SK-N-SH (cell line): ENCODE measurements around the gene GCFC2. TPM values are rescaled to one million over a fixed set of nuclear protein-coding genes. Genes with fewer than 3 reads are reported as not detected.

ENCODE experiments used
- CTCF ChIA-PET: fragments of 300-600, 350-600 bp; formaldehyde crosslinking; extraction: SDS; loops from one replicate; lab custom pipeline; 2021; lab: Yijun Ruan, JAX
- POLR2A ChIA-PET: fragments of 350-600 bp; sonication (Branson Sonifier 250); formaldehyde crosslinking; extraction: SDS; loops from one replicate; lab custom pipeline; 2020; ENCODE audit warnings: antibody characterized with exemption, inconsistent platforms; lab: Yijun Ruan, JAX
- DNase-seq: peaks from one replicate; pipeline ENCODE4 v3.0.0; 2012
- H2AFZ ChIP-seq: fragments of 200-600 bp; sonication (generic); 2 replicates; pipeline ENCODE4 v1.8.1; 2016; ENCODE audit warnings: antibody characterized with exemption, mild to moderate bottlenecking, low read depth
- H3F3A ChIP-seq: fragments of 200-600 bp; sonication (generic); replicated peaks from 2 replicates; pipeline ENCODE3; 2016; ENCODE audit warnings: antibody characterized with exemption, mild to moderate bottlenecking; ENCODE audit not compliant: insufficient read depth
- H3K27ac ChIP-seq, 2 experiments: fragments of 200-500 bp in 1 of 2; fragments of 200-600 bp in 1 of 2; sonication (Bioruptor generic) in 1 of 2; sonication (generic), shearing (Covaris generic) in 1 of 2; 2 replicates each; pipeline versions ENCODE4 v1.5.1 to v1.6.1; 2014 to 2016; ENCODE audit warnings: low read depth in 2 of 2, inconsistent platforms in 1 of 2, low read length in 1 of 2, mild to moderate bottlenecking in 1 of 2, mixed read lengths in 1 of 2
- H3K27me3 ChIP-seq: fragments of 200-600 bp; sonication (generic), shearing (Covaris generic); 2 replicates; pipeline ENCODE4 v1.6.1; 2016; ENCODE audit warnings: mixed run types; ENCODE audit not compliant: insufficient read depth
- H3K36me3 ChIP-seq, 2 experiments: fragments of 200-500 bp in 1 of 2; fragments of 200-600 bp in 1 of 2; sonication (Bioruptor generic) in 1 of 2; sonication (generic) in 1 of 2; replicated peaks in 1 of 2; 2 replicates each; pipeline versions ENCODE3 to v1.5.1; 2014 to 2016; ENCODE audit warnings: low read length in 1 of 2, mild to moderate bottlenecking in 1 of 2; ENCODE audit not compliant: insufficient read depth in 2 of 2, control insufficient read depth in 1 of 2
- H3K4me1 ChIP-seq, 2 experiments: fragments of 200-500 bp in 1 of 2; fragments of 200-600 bp in 1 of 2; sonication (Bioruptor generic) in 1 of 2; sonication (generic), shearing (Covaris generic) in 1 of 2; 2 replicates each; pipeline versions ENCODE4 v1.5.1 to v1.6.1; 2014 to 2016; ENCODE audit warnings: low read depth in 1 of 2, low read length in 1 of 2, mixed run types in 1 of 2; ENCODE audit not compliant: insufficient read depth in 2 of 2, control insufficient read depth in 1 of 2
- H3K4me2 ChIP-seq: fragments of 200-600 bp; sonication (generic), shearing (Covaris generic); 2 replicates; pipeline ENCODE4 v1.6.1; 2017; ENCODE audit warnings: mixed run types
- H3K4me3 ChIP-seq, 2 experiments: fragments of 200-500 bp in 1 of 2; fragments of 200-600 bp in 1 of 2; sonication (Bioruptor generic) in 1 of 2; sonication (generic), shearing (Covaris generic) in 1 of 2; 2 replicates each; pipeline versions ENCODE4 v1.5.1 to v1.8.1; 2014 to 2016; ENCODE audit warnings: low read depth in 2 of 2, inconsistent platforms in 1 of 2, low read length in 1 of 2, mild to moderate bottlenecking in 1 of 2, mixed read lengths in 1 of 2, moderate library complexity in 1 of 2
- H3K79me2 ChIP-seq: fragments of 200-600 bp; sonication (generic); 2 replicates; pipeline ENCODE4 v1.8.1; 2017; ENCODE audit warnings: mild to moderate bottlenecking; ENCODE audit not compliant: insufficient read depth
- H3K9ac ChIP-seq: fragments of 200-600 bp; sonication (generic); 2 replicates; pipeline ENCODE4 v1.6.1; 2017; ENCODE audit warnings: mixed run types
- H3K9me2 ChIP-seq: fragments of 200-600 bp; sonication (generic); 2 replicates; pipeline ENCODE4 v1.6.1; 2017; ENCODE audit warnings: mixed run types
- H3K9me3 ChIP-seq: fragments of 200-600 bp; sonication (generic); 2 replicates; pipeline ENCODE4 v1.6.1; 2017; ENCODE audit warnings: mixed run types, mild to moderate bottlenecking, moderate library complexity
- H4K20me1 ChIP-seq: fragments of 200-600 bp; sonication (generic); 2 replicates; pipeline ENCODE4 v1.6.1; 2017; ENCODE audit warnings: mild to moderate bottlenecking, mixed run types; ENCODE audit not compliant: insufficient read depth
- EZH2phosphoT487 ChIP-seq: fragments of 200-600 bp; sonication (generic); IDR thresholded peaks from 2 replicates; pipeline ENCODE4 v1.6.1; 2017; ENCODE audit warnings: low read depth, mixed run types, mild to moderate bottlenecking, antibody characterized with exemption, moderate library complexity, borderline replicate concordance
- GABPA ChIP-seq: IDR thresholded peaks from 2 replicates; pipeline ENCODE4 v1.4.0; 2012; ENCODE audit warnings: low read depth, mild to moderate bottlenecking
- GATA2 ChIP-seq: sonication (generic); formaldehyde crosslinking; IDR thresholded peaks from 2 replicates; pipeline ENCODE4 v1.5.0; 2020; ENCODE audit warnings: mild to moderate bottlenecking, missing genetic modification reagents
- IRF3 ChIP-seq: fragments of 150-350 bp; IDR thresholded peaks from 2 replicates; pipeline ENCODE4 v1.6.1; 2016; ENCODE audit warnings: mild to moderate bottlenecking, low read depth, low read length
- JUND ChIP-seq: IDR thresholded peaks from 2 replicates; pipeline ENCODE4 v1.4.0; 2012
- MEF2A ChIP-seq: IDR thresholded peaks from 2 replicates; pipeline ENCODE4 v1.4.0; 2012; ENCODE audit warnings: low read depth, borderline replicate concordance
- NFIC ChIP-seq: IDR thresholded peaks from 2 replicates; pipeline ENCODE4 v1.4.0; 2012; ENCODE audit warnings: borderline replicate concordance
- RAD21 ChIP-seq: IDR thresholded peaks from 2 replicates; pipeline ENCODE4 v1.6.1; 2012; ENCODE audit warnings: mild to moderate bottlenecking, low read length
- RCOR1 ChIP-seq: fragments of 150-350 bp; IDR thresholded peaks from 2 replicates; pipeline ENCODE4 v1.6.1; 2017; ENCODE audit warnings: antibody characterized with exemption, low read length
- REST ChIP-seq: IDR thresholded peaks from 2 replicates; pipeline ENCODE4 v1.6.1; 2012; ENCODE audit warnings: mild to moderate bottlenecking, low read depth, low read length, moderate library complexity
- RFX5 ChIP-seq: IDR thresholded peaks from 2 replicates; pipeline ENCODE4 v1.6.1; 2012; ENCODE audit warnings: mild to moderate bottlenecking, improper control_type of control experiment, low read length
- SIN3A ChIP-seq: IDR thresholded peaks from 2 replicates; pipeline ENCODE4 v1.6.1; 2012; ENCODE audit warnings: low read depth, mild to moderate bottlenecking, low read length, moderate library complexity, borderline replicate concordance
- USF2 ChIP-seq: fragments of 150-350 bp; IDR thresholded peaks from 2 replicates; pipeline ENCODE4 v1.6.1; 2017; ENCODE audit warnings: antibody characterized with exemption, low read length, low read depth, borderline replicate concordance
- YY1 ChIP-seq: IDR thresholded peaks from 2 replicates; pipeline ENCODE4 v1.4.0; 2012; ENCODE audit warnings: low read depth, mild to moderate bottlenecking
- ZBTB33 ChIP-seq: IDR thresholded peaks from 2 replicates; pipeline ENCODE4 v1.4.0; 2012; ENCODE audit warnings: low read depth, borderline replicate concordance
- WGBS: methylation state at CpG from one replicate; pipeline ENCODE4 v1.1.6; 2017; ENCODE audit warnings: low lambda C conversion rate; 5-methylcytosine and 5-hydroxymethylcytosine counted together
- polyA plus RNA-seq, 3 experiments: library from polyadenylated mRNA; depleted of rRNA; stranded (reverse); fragments of >200 nt; gene quantifications; 2 replicates each; pipeline ENCODE4 v1.2.3, GENCODE V29; 2012
- TF ChIP-seq, protein P1 (sequence below): fragments of 200-600 bp; sonication (generic); IDR thresholded peaks from 2 replicates; pipeline ENCODE4 v1.6.1; 2017; ENCODE audit warnings: antibody characterized with exemption, mild to moderate bottlenecking, moderate library complexity

The GCFC2 gene
- polyA plus RNA-seq, 1 of the 3 experiments (the other 2 are of a cell fraction): 7.7 TPM

- ChIA-PET CTCF (no interaction called here), POLR2A (no interaction called here)
- H3K27me3 ChIP-seq: no peaks in the 10 kb centered on the region
- peaks cover 13% of the 10 kb centered on the region for H3F3A ChIP-seq
- H3K9ac ChIP-seq: no peak overlapping the region
- H4K20me1 ChIP-seq: no peaks in the 10 kb centered on the region
- H3K9me2 ChIP-seq: no peaks in the 10 kb centered on the region
- peak overlapping the region in 1 of 2 experiments; percentile 66; a peak in 3 of 4 replicates for H3K4me3 ChIP-seq
- no peaks in the 10 kb centered on the region for H3K9me3 ChIP-seq
- peaks cover 5 to 7% of the 10 kb centered on the region in 2 experiments for H3K36me3 ChIP-seq
- peak overlapping the region; percentile 88 for H3K4me2 ChIP-seq
- peaks cover 3 to 11% of the 10 kb centered on the region in 2 experiments; a peak in 3 of 4 replicates for H3K4me1 ChIP-seq
- H2AFZ ChIP-seq: 0 out of 2 replicates have a peak overlapping the region, but pooled peaks have one; percentile 32
- WGBS: 38% methylated on average over 3 of the region's 3 CpGs
- no peak overlapping the region for H3K27ac ChIP-seq
- no peak for DNase-seq
- H3K79me2 ChIP-seq: peaks cover 17% of the 10 kb centered on the region
- TF ChIP-seq REST (no peak), NFIC (no peak), ZBTB33 (no peak), RAD21 (no peak), MEF2A (no peak), SIN3A (no peak), IRF3 (no peak), USF2 (no peak), RFX5 (no peak), YY1 (no peak), JUND (no peak), EZH2phosphoT487 (no peak), GATA2 (CRISPR knock-in tag) (no peak), GABPA (no peak), RCOR1 (no peak)
- TF ChIP-seq, protein P1, sequence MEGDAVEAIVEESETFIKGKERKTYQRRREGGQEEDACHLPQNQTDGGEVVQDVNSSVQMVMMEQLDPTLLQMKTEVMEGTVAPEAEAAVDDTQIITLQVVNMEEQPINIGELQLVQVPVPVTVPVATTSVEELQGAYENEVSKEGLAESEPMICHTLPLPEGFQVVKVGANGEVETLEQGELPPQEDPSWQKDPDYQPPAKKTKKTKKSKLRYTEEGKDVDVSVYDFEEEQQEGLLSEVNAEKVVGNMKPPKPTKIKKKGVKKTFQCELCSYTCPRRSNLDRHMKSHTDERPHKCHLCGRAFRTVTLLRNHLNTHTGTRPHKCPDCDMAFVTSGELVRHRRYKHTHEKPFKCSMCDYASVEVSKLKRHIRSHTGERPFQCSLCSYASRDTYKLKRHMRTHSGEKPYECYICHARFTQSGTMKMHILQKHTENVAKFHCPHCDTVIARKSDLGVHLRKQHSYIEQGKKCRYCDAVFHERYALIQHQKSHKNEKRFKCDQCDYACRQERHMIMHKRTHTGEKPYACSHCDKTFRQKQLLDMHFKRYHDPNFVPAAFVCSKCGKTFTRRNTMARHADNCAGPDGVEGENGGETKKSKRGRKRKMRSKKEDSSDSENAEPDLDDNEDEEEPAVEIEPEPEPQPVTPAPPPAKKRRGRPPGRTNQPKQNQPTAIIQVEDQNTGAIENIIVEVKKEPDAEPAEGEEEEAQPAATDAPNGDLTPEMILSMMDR: no peak
Measured at GRCh38 chr2:75709297-75709696, 1.4 kb downstream of the GCFC2 start.
